GM18519 (cell line): ENCODE measurements around the gene ARPC1B.
"Not testable (repeated sequence)": the region's sequence is repeated elsewhere in the genome, so short reads cannot be mapped to it uniquely, and the experiment has no call there.

ENCODE experiments used
- ATAC-seq: cut with Tn5 transposase; IDR thresholded peaks from one replicate; pipeline ENCODE4 v1.9.1; 2021; ENCODE audit warnings: mild to moderate bottlenecking, moderate library complexity; ENCODE audit not compliant: unreplicated experiment, low FRiP score

Gene ARPC1B

GRCh38 chr7:99407872-99408378 lies 33.4 kb downstream of the ARPC1B start:
- no peak for ATAC-seq

- peak; percentile 73 for ATAC-seq
Observed at GRCh38 chr7:99408379-99409191, 34.1 kb downstream of the ARPC1B start, which contains the start of the genes BUD31 and PDAP1. Gene BUD31 (plus strand): TSS chr7:99408969. CDS start chr7:99411093, 2,124 bp downstream. Gene PDAP1 (minus strand): TSS chr7:99408597. CDS start chr7:99408548, 49 bp downstream.

- ATAC-seq, result no peak
Observed at GRCh38 chr7:99409192-99409572, 34.7 kb downstream of the ARPC1B start.

GRCh38 chr7:99409806-99410205 lies 35.3 kb downstream of the ARPC1B start:
- ATAC-seq, result no peak

GRCh38 chr7:99410635-99411034 lies 36.1 kb downstream of the ARPC1B start:
- ATAC-seq, result no peak

- not testable (repeated sequence) for ATAC-seq
Observed at GRCh38 chr7:99415513-99416127, 41.1 kb downstream of the ARPC1B start.

- no peak for ATAC-seq
Observed at GRCh38 chr7:99418260-99418659, 43.7 kb downstream of the ARPC1B start.

GRCh38 chr7:99419323-99420021 lies 44.9 kb downstream of the ARPC1B start:
- ATAC-seq, result no peak

GRCh38 chr7:99420213-99420612 lies 45.7 kb downstream of the ARPC1B start:
- ATAC-seq, result no peak

- ATAC-seq, result no peak
Observed at GRCh38 chr7:99420986-99421385, 46.5 kb downstream of the ARPC1B start.

GRCh38 chr7:99422186-99422585 lies 47.7 kb downstream of the ARPC1B start:
- ATAC-seq, result no peak

GRCh38 chr7:99422625-99423024 lies 48.1 kb downstream of the ARPC1B start:
- ATAC-seq, result no peak

GRCh38 chr7:99424932-99425730 lies 50.6 kb downstream of the ARPC1B start:
- no peak for ATAC-seq

GRCh38 chr7:99428972-99429566 lies 54.5 kb downstream of the ARPC1B start:
- ATAC-seq, result no peak

- no peak for ATAC-seq
Observed at GRCh38 chr7:99429756-99430155, 55.2 kb downstream of the ARPC1B start.

- ATAC-seq, result not testable (repeated sequence)
Observed at GRCh38 chr7:99431756-99432540, 57.4 kb downstream of the ARPC1B start.

- no peak for ATAC-seq
Observed at GRCh38 chr7:99433158-99433557, 58.6 kb downstream of the ARPC1B start.

GRCh38 chr7:99437946-99438572 lies 63.5 kb downstream of the ARPC1B start:
- no peak for ATAC-seq
